Frontal cortex (tissue), 4 donors: ENCODE data around the gene E2F1. TPM values are rescaled to one million over a fixed set of nuclear protein-coding genes. Genes with fewer than 3 reads are reported as not detected.

Experiments used
- DNase-seq, 2 donors: peaks; one replicate each; pipeline ENCODE4 v3.0.0; 2012; ENCODE audit warnings: low spot score in 2 of 2
- FAIRE-seq: peaks from 2 replicates; lab custom pipeline; 2012; peaks lifted over from hg19 to GRCh38; lab: Jason Lieb, UNC
- total RNA-seq: library from RNA; depleted of rRNA; stranded (reverse); fragments of >200 nt; gene quantifications from one replicate; pipeline ENCODE4 v1.2.3, GENCODE V29; 2014
- donor health status: control.
- donor health status: control.
- donor health status: control.

The E2F1 gene
- 2.4 TPM for total RNA-seq

- DNase-seq (peak; percentile 100), FAIRE-seq (no peak)
Measured at GRCh38 chr20:33686100-33686983, at the start of gene E2F1. E2F1 (minus strand) TSS chr20:33686385; CDS start chr20:33686264, 121 bp downstream.

- FAIRE-seq (no peak), DNase-seq (no peak)
Measured at GRCh38 chr20:33733654-33734576, 47.7 kb upstream of the E2F1 start.

GRCh38 chr20:33732166-33732970 is 46.2 kb upstream of the E2F1 start:
- DNase-seq (peak; percentile 23 to 87), FAIRE-seq (no peak)

GRCh38 chr20:33731693-33732165 is 45.5 kb upstream of the E2F1 start, which contains the start of gene ZNF341:
ZNF341 (plus strand) TSS chr20:33731996; CDS start chr20:33732022, 26 bp downstream.
- no peak for FAIRE-seq
- DNase-seq = peak in 1 of 2 donors; percentile 78

- DNase-seq (no peak), FAIRE-seq (no peak)
Measured at GRCh38 chr20:33730946-33731692, 44.9 kb upstream of the E2F1 start.

GRCh38 chr20:33729101-33729500 is 42.9 kb upstream of the E2F1 start:
- DNase-seq (no peak), FAIRE-seq (no peak)

- FAIRE-seq (no peak), DNase-seq (no peak)
Measured at GRCh38 chr20:33728463-33728862, 42.3 kb upstream of the E2F1 start.

GRCh38 chr20:33727806-33728205 is 41.6 kb upstream of the E2F1 start:
- DNase-seq (no peak), FAIRE-seq (no peak)

- FAIRE-seq = no peak
Measured at GRCh38 chr20:33727115-33727479, 40.9 kb upstream of the E2F1 start.

GRCh38 chr20:33725607-33726264 is 39.6 kb upstream of the E2F1 start:
- FAIRE-seq (no peak), DNase-seq (no peak)

More at GRCh38 chr20:33727115-33727479, 40.9 kb upstream of the E2F1 start:
- no peak for DNase-seq

- FAIRE-seq (no peak), DNase-seq (no peak)
Measured at GRCh38 chr20:33724439-33725094, 38.4 kb upstream of the E2F1 start.

GRCh38 chr20:33721391-33722140 is 35.4 kb upstream of the E2F1 start:
- no peak for DNase-seq
- no peak for FAIRE-seq

- DNase-seq (peak; percentile 92 to 98), FAIRE-seq (peak; percentile 88)
Measured at GRCh38 chr20:33719989-33720709, 34.0 kb upstream of the E2F1 start, which contains the start of gene PXMP4. PXMP4 (minus strand) TSS chr20:33720310; CDS start chr20:33720207, 103 bp downstream.

GRCh38 chr20:33719277-33719988 is 33.2 kb upstream of the E2F1 start:
- DNase-seq = no peak
- no peak for FAIRE-seq

- FAIRE-seq (no peak), DNase-seq (no peak)
Measured at GRCh38 chr20:33716498-33716897, 30.3 kb upstream of the E2F1 start.

GRCh38 chr20:33713865-33714367 is 27.7 kb upstream of the E2F1 start:
- DNase-seq (no peak), FAIRE-seq (no peak)
